Glutamatergic neuron (in vitro differentiated cells): ENCODE measurements around the gene FIZ1. TPM values are rescaled to one million over a fixed set of nuclear protein-coding genes. Genes with fewer than 3 reads are reported as not detected.
A peak's percentile ranks its signal among the peaks of the same experiment; 100 is the strongest.

Experiments
- DNase-seq: peaks from one replicate; pipeline ENCODE4 v3.0.0; 2022
- H3K27ac Mint-ChIP-seq: one replicate; pipeline ENCODE4 v1.8.0; 2020; ENCODE audit warnings: mild to moderate bottlenecking, mixed read lengths, inconsistent platforms; ENCODE audit not compliant: unreplicated experiment
- H3K27me3 Mint-ChIP-seq: one replicate; pipeline ENCODE4 v1.8.0; 2020; ENCODE audit warnings: mild to moderate bottlenecking, moderate library complexity, mixed read lengths, inconsistent platforms; ENCODE audit not compliant: unreplicated experiment
- H3K36me3 Mint-ChIP-seq: one replicate; pipeline ENCODE4 v1.8.0; 2020; ENCODE audit warnings: mild to moderate bottlenecking, mixed read lengths, inconsistent platforms; ENCODE audit not compliant: unreplicated experiment
- H3K4me1 Mint-ChIP-seq: one replicate; pipeline ENCODE4 v1.8.0; 2020; ENCODE audit warnings: mild to moderate bottlenecking, low read depth, mixed read lengths, inconsistent platforms; ENCODE audit not compliant: unreplicated experiment
- H3K4me3 Mint-ChIP-seq: one replicate; pipeline ENCODE4 v1.8.0; 2020; ENCODE audit warnings: mild to moderate bottlenecking, mixed read lengths, inconsistent platforms; ENCODE audit not compliant: unreplicated experiment
- H3K9me3 Mint-ChIP-seq: one replicate; pipeline ENCODE4 v1.8.0; 2020; ENCODE audit warnings: mild to moderate bottlenecking, moderate library complexity, mixed read lengths, inconsistent platforms; ENCODE audit not compliant: unreplicated experiment
- CTCF ChIP-seq: fragments of 200-600 bp; sonication (generic); IDR thresholded peaks from one replicate; pipeline ENCODE4 v1.5.0; 2021; ENCODE audit not compliant: partially characterized antibody, unreplicated experiment
- long read RNA-seq: library from polyadenylated mRNA; unstranded; transcript quantifications from one replicate; pipeline ENCODE4 v2.0.0, GENCODE V29; 2020; ENCODE audit not compliant: unreplicated experiment
- total RNA-seq: library from RNA; stranded (reverse); fragmentation: NEBNext Ultra II Directional; extraction: Animal tissue kit (Norgen Biotek cat#: 25700); gene quantifications from one replicate; pipeline ENCODE4 v1.2.1, GENCODE V29; 2021; ENCODE audit not compliant: unreplicated experiment

FIZ1 gene
- total RNA-seq: 26.0 TPM
- long read RNA-seq: 0 reads

DNA sequence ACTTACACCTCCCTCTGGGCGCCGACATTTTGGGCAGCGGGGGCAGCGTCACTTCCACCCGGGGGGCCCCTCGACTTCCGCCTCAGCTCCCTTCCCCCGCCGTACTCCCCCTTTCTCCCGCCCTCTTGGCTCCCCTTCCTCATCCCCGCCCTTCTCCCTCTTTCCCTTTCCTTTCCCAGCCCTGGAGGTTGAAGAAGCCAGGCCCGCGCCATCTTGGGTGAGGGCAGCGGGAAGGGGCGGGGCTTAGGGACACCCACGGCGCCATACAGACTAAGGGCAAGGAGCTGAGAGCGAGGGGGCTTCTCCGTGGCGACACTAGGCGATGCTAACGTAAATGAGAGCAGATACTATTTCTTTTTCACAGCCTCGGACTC, at the start of gene FIZ1:
TSS of gene FIZ1 (minus strand) at position 50 of the 374 bp plus-strand sequence. CDS start 1,652 bp downstream, outside the sequence.
- peaks cover 27% of the 10 kb centered on the region for H3K36me3 Mint-ChIP-seq
- peaks cover 8% of the 10 kb centered on the region for H3K4me1 Mint-ChIP-seq
- peaks cover 22% of the 10 kb centered on the region for H3K9me3 Mint-ChIP-seq
- H3K27ac Mint-ChIP-seq: peak within 1 kb of the TSS; percentile 100
- no peak for TF ChIP-seq CTCF
- peak within 1 kb of the TSS; percentile 95 for H3K4me3 Mint-ChIP-seq
- peak; percentile 97 for DNase-seq
- H3K27me3 Mint-ChIP-seq: peaks cover 13% of the 10 kb centered on the region

GRCh38 chr19:55648585-55649267, 49.4 kb upstream of the FIZ1 start:
- no peak overlapping the region for H3K27ac Mint-ChIP-seq
- no peaks in the 10 kb centered on the region for H3K36me3 Mint-ChIP-seq
- H3K9me3 Mint-ChIP-seq: peaks cover 9% of the 10 kb centered on the region
- H3K27me3 Mint-ChIP-seq: peaks cover 11% of the 10 kb centered on the region
- H3K4me1 Mint-ChIP-seq: peaks cover 8% of the 10 kb centered on the region
- peak; percentile 39 for DNase-seq
- peak overlapping the region; percentile 86 for H3K4me3 Mint-ChIP-seq
- TF ChIP-seq CTCF: no peak

GRCh38 chr19:55647732-55648584, 48.6 kb upstream of the FIZ1 start, which contains the start of gene CCDC106:
CCDC106 (plus strand) TSS chr19:55648212; CDS start chr19:55649047, 835 bp downstream.
- no peaks in the 10 kb centered on the region for H3K36me3 Mint-ChIP-seq
- TF ChIP-seq CTCF: no peak
- peak within 1 kb of the TSS; percentile 91 for H3K4me3 Mint-ChIP-seq
- H3K27me3 Mint-ChIP-seq: peaks cover 12% of the 10 kb centered on the region
- peak; percentile 81 for DNase-seq
- peaks cover 12% of the 10 kb centered on the region for H3K4me1 Mint-ChIP-seq
- H3K27ac Mint-ChIP-seq: peak within 1 kb of the TSS; percentile 62
- peaks cover 12% of the 10 kb centered on the region for H3K9me3 Mint-ChIP-seq

- Mint-ChIP-seq H3K4me1 (peaks cover 15% of the 10 kb centered on the region), H3K27ac (peak overlapping the region; percentile 59), H3K4me3 (peak overlapping the region; percentile 91), H3K9me3 (peaks cover 13% of the 10 kb centered on the region), H3K27me3 (peaks cover 13% of the 10 kb centered on the region), H3K36me3 (no peaks in the 10 kb centered on the region)
- no peak for DNase-seq
- no peak for TF ChIP-seq CTCF
These were observed 47.8 kb upstream of the FIZ1 start for GRCh38 chr19:55646889-55647731.
